Measurements from ENCODE around the gene MIB2.
"Not testable (repeated sequence)": the region's sequence is repeated elsewhere in the genome, so short reads cannot be mapped to it uniquely, and the experiment has no call there.

GRCh38 chr1:1638528-1638927 lies 23.2 kb downstream of the MIB2 start:
- TF ChIP-seq POLR2A (IDR thresholded peaks at IDR 0.05); CTCF (IDR thresholded peaks at IDR 0.05); EP300 (IDR thresholded peaks at IDR 0.05; ENCODE audit: low read depth); POLR2AphosphoS5 (IDR thresholded peaks at IDR 0.05): not testable (repeated sequence)

Data from transverse colon (tissue), 4 donors.